ENCODE results near the gene DCAF8.

The DCAF8 gene

DNA sequence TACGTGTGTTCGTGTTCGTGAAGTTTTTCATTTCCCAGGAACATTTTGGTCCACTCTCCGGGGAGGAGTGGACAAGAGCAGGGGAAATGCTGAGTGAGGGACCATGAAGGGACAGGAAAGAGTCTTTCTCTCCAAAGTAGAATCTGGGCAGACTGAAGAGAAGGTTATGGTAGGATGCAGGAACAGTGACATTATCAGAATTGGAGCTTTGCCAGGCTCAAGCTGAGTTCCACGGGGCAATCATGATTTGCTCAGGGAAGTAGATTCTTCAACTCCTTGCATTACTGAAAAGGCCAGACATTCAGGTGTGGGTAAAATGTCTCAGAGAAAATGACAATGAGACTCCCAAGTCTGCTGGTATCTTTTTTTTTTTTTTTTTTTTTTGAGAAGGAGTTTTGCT, 94.3 kb downstream of the DCAF8 start:
- no peak for DNase-seq

DNA sequence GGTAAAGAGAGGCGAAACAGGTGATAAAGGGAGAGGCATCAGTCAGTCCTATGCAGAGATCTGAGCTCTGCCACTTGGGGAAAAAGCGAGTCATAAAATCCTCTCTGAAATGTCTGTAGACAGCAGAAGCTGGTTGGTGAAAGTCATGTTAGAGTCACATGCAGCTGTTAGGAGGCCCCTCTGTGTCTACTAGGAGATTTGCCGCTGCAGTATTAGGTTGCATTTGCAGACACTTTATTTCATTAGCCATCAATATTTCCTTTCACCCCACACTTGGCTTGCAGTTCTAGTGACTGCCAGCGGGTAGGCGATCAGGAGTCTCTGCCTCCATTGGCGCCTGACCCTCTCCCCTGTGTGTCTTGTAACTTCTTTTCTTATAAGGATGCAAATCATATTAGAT, 94.8 kb downstream of the DCAF8 start:
- no peak for DNase-seq

DNA sequence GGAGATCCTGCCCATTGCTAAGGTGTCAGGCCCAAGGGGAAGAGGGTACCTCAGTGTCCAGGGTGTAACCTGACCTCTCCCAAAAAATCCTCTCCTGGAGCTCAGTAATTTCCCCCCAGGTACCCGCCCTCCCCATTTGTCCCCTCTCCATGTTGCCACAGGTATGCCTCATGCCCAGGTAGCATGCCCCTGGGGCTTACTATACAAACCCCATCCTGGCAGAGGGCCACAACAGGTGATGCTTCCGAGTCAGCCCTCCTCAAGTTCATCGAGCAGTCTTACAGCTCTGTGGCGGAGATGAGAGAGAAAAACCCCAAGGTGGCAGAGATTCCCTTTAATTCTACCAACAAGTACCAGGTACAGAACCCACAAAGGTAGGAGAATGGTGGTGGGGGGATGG, 95.3 kb downstream of the DCAF8 start:
- no peak for DNase-seq

- no peak for DNase-seq
Measured at GRCh38 chr1:160166166-160166868, 96.0 kb downstream of the DCAF8 start.
